Stimulated activated CD4-positive, alpha-beta T cell treated with anti-CD3 and anti-CD28 coated beads, Interleukin-1b, Interleukin-23, amount 100 ng/mL, for 48 hours (primary cell): ENCODE results near the gene ADGRL3.
"Not testable (repeated sequence)": the region's sequence is repeated elsewhere in the genome, so short reads cannot be mapped to it uniquely, and the experiment has no call there.

Experiments
- DNase-seq: peaks from one replicate; pipeline ENCODE4 v3.0.0-alpha.2; 2020

ADGRL3 gene

GRCh38 chr4:61509721-61510241 is 309.7 kb downstream of the ADGRL3 start:
- DNase-seq = not testable (repeated sequence)

- no peak for DNase-seq
Measured at GRCh38 chr4:61511716-61512488, 311.8 kb downstream of the ADGRL3 start.

DNA sequence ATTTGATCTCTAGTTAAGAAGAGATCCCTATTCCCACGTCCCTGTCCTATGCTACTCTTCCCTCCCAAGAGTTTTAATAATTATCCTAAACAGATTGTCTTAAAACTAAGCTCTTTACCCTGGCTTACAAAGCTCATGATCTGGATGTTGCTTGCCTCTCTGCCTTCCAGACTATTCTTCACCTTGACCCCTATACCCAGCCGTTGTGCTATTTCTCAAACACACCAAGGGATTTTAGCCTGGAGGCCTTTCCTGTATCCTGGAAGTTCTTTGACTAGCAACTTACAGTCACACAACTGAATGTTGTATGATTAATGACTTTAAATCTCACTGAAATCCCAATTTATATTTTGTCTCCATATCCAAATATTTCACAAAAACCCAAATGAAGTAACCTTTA is 314.9 kb downstream of the ADGRL3 start:
- DNase-seq = no peak

GRCh38 chr4:61517144-61517543 is 317.0 kb downstream of the ADGRL3 start:
- no peak for DNase-seq

GRCh38 chr4:61520166-61520565 is 320.0 kb downstream of the ADGRL3 start:
- no peak for DNase-seq

GRCh38 chr4:61520681-61521160 is 320.6 kb downstream of the ADGRL3 start:
- DNase-seq = no peak

DNA sequence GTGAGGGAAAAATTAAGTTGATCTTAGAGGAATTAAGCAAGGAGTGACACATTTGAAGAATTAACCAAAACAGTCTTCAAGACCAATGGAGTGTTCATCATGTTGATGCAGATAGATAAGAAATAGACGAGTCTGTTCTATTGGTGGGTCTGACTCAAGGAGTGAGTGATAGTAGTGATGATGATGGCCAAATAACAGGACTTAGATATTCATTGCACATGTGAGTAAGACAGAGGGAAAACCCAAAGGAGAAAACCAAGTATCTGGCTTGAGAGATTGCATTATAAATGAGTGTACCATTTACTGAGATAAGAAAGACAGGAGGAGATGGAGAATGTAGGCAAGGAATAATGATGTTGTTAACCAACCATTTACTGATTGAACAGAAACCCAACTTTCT is 321.3 kb downstream of the ADGRL3 start:
- DNase-seq = no peak

GRCh38 chr4:61522312-61522711 is 322.2 kb downstream of the ADGRL3 start:
- no peak for DNase-seq

GRCh38 chr4:61527888-61528287 is 327.8 kb downstream of the ADGRL3 start:
- no peak for DNase-seq

GRCh38 chr4:61528595-61528994 is 328.5 kb downstream of the ADGRL3 start:
- DNase-seq = no peak

DNA sequence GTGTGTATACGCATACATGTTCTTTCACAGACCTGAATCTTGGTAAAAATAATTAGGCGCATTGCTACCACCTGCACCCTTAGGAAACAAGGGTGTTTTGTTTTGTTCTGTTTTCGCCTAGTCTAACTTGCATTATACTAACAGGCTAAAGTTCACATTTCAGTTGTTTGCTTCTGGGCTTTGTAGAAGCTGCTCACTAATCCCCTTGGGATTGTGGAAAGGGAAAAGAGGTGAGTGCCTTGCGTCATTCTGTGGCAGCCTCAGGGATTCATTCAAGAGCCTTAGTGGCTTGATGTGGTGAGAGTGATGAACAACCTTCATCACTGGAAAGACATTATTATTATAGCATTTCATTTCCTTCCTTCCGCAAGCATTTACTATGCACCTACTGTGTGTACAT is 331.1 kb downstream of the ADGRL3 start:
- DNase-seq = no peak

DNA sequence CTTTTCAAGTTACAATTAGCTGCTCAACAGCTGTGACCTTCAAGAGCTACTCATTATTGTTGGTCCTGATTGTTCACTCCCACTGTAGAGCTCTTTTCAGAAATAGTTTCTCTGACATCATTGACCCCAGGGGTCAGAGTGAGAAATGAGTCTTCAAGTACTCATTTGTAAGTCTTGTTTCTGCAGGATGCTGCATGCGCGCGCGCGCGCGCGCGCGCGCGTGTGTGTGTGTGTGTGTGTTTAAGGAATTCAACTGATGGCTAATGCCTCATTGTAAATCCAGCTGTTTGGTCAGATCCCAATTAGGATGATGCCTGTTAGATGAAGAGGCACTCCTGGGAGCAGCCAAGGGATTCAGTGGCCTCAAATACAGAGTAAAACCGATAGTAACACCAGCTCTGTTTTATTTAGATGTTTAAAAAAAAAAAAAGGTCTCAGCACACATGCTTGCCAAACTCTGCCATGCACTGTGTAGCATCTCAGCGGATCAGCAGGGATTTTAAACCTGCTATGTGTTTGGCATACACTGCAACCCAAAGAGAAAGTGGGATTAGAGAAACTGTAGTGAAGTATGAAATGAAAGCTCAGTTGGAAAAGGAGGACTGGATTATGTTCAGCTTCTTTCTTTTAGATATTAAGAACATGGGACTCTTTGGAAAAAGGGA is 332.3 kb downstream of the ADGRL3 start:
- no peak for DNase-seq

DNA sequence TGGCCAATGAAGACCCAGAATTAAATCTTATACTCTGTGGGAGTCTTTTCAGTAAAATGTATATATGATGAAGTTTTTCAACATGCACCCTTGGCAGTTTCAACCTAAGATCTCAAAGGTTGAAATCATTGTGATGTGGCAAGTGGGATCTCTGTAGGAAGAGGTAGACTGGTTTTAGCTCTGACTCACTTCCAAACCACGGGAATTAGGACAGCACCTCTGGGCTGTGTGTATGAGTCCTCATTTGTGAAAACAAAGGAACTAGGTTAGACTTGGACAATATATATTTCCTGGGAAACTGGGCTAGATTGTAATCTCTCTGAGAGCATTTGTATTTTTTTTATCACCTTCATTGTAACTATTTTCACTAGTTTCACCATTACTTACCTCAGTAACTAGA is 333.0 kb downstream of the ADGRL3 start:
- no peak for DNase-seq

DNA sequence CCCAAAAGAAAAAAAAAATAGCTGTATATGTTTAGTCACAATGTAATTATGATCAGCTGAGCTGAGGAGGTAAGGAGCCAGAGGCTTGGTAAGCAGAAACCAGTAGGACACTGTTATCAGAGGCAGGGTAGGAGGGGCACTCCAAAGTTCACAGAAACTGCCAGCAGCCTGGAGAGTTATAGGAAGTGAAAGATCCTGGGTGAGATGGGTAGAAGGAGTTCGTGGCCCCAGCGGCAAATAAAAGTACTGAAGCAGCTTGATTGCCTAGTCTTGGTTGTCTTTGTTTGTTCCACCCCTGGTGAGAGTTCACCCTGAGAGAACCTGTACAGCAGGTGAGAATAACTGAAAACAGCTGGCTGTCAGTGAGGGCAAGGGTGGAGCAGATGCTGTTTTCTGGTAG is 340.8 kb downstream of the ADGRL3 start:
- no peak for DNase-seq

GRCh38 chr4:61541459-61541858 is 341.3 kb downstream of the ADGRL3 start:
- DNase-seq = no peak

DNA sequence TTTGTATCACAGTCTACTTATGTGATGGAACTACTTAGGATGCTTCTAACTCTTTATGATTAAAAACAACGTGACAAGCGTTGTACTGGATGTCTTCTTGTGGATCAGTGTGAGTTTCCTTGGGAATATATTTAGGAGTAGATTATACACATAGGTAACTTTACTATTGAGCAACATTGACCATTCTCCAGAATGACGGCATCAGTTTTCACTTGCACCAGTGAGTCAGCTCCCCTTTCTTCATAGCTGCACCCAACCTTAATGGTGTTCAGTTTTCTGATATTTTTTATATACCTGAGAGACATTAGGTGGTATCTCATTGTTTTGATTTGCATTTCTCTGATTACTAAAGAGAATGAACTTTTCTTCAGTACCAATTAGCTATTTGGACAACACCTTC is 343.9 kb downstream of the ADGRL3 start:
- DNase-seq = no peak

- no peak for DNase-seq
Measured at GRCh38 chr4:61545902-61546480, 345.9 kb downstream of the ADGRL3 start.

DNA sequence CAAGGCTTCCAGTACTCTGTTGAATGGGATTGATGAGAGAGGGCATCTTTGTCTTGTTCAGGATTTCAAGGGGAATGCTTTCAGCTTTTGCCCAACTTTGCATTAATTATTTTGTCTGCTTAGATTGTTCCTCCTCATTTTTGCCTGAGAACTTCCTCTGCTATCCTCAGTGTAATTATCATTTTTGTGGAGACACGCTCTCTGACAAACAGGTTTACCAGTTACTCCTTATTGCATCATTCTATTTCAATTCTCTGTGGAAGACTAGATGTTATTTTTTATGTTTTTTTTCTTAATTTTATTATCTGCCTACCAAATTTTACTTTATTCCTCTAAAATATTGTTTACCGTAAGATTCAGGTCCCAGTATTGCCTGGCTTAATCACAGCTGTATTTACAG is 349.2 kb downstream of the ADGRL3 start:
- DNase-seq = no peak

GRCh38 chr4:61553557-61554125 is 353.5 kb downstream of the ADGRL3 start:
- DNase-seq = no peak

DNA sequence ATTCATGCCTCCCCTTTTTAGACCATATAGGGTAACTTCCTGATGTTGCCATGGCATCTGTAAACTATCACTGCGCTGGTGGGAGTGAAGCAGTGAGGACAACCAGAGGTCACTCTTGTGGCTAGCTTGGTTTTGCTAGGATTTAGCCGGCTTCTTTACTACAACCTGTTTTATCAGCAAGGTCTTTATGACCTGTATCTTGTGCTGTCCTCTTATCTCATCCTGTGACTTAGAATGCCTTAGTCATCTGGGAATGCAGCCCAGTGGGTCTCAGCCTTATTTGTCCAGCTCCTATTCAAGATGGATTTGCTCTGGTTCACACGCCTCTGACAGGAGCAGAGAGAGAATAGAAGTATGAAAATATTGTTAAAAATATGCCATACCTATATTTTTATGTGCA is 355.7 kb downstream of the ADGRL3 start:
- no peak for DNase-seq

DNA sequence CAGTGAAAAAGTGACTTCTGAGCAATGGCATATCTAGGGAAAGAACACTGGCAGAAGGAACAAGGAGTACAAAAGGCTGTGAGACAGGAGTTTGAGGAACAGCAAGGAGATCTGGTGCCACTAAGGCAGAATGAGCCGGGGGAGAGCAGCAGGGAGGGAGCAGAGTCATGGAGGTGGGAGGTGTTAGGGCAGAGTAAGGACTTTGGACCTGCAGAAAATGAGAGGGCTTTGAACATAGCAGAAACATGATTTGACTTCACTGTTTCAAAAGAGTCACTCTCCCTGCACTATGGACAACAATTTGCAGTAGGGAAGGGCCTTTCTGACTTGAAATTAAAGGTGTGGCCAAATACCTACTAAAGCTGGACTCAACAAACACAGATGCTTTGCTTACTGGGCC is 356.2 kb downstream of the ADGRL3 start:
- no peak for DNase-seq

- DNase-seq = no peak
Measured at GRCh38 chr4:61559396-61559795, 359.3 kb downstream of the ADGRL3 start.

DNA sequence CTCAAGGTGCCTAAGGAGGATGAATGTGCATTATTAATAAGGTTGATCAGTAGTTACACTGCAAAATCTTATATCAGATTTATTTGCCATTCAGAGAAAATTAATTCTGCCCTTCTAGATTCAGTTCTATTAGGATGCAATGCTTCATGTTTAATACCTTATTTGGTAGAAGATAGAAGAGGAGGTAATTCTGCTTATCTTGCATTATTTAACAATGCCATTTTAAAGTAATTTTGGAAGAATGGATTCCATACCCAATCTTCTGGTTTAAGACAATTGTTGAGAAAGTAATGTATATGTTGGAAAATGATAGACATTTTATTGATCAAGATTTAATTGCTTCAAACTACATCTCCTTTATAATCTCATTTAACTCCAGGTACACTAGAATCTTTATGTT is 360.9 kb downstream of the ADGRL3 start:
- DNase-seq = no peak
